ENCODE results near the gene FUNDC1.

DNA sequence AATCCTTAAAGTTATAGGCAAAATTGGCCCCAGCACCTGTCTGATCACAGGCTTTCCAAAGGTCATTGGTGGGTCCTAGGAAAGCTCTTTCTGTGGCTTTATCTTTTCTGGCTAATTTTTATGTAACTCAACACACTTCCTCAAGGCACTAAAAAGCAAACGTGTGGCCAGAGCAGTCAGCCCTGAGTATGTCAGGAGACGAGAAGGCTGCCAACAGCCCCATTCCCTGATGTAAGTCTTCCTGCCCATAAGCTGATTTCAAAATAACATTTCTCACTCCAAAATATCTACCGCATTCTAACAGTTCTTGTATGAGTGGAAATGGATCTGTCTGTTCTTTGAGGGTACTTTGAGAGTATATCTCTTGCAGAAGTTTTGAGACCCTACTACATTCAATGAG is 25.5 kb upstream of the FUNDC1 start:
- TF ChIP-seq, protein P1, sequence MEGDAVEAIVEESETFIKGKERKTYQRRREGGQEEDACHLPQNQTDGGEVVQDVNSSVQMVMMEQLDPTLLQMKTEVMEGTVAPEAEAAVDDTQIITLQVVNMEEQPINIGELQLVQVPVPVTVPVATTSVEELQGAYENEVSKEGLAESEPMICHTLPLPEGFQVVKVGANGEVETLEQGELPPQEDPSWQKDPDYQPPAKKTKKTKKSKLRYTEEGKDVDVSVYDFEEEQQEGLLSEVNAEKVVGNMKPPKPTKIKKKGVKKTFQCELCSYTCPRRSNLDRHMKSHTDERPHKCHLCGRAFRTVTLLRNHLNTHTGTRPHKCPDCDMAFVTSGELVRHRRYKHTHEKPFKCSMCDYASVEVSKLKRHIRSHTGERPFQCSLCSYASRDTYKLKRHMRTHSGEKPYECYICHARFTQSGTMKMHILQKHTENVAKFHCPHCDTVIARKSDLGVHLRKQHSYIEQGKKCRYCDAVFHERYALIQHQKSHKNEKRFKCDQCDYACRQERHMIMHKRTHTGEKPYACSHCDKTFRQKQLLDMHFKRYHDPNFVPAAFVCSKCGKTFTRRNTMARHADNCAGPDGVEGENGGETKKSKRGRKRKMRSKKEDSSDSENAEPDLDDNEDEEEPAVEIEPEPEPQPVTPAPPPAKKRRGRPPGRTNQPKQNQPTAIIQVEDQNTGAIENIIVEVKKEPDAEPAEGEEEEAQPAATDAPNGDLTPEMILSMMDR (IDR thresholded peaks at IDR 0.05), result no peak
- TF ChIP-seq POLR2A (IDR thresholded peaks at IDR 0.05), result no peak
- TF ChIP-seq EP300 (IDR thresholded peaks at IDR 0.05), result no peak
